GM19035 (cell line): ENCODE measurements around the gene MED6.

ENCODE experiments used
- ATAC-seq: cut with Tn5 transposase; IDR thresholded peaks from one replicate; pipeline ENCODE4 v1.9.1; 2021; ENCODE audit not compliant: unreplicated experiment

Gene MED6

GRCh38 chr14:70600382-70601157 lies at the start of gene MED6:
Gene MED6 (minus strand): TSS chr14:70600655. CDS start chr14:70600637, 18 bp downstream.
- peak; percentile 96 for ATAC-seq

DNA sequence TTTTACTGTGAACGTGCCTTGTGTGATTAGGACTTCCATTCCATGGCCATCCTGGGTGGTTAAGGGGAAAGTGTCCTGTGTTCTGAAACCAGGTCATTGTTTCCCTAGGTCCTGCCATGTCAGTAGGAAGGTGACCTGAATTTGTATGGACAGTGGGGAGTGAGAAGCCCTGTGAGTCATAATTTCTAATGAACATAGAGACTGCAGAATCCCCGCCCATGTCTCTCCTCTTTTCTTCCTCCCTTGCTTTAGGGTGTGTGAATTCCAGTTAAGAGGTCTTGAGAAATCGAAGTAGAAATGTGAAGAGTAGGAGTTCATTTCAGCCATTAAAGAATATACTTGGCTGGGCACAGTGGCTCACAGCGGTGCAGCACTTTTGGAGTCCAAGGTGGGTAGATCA lies 49.3 kb upstream of the MED6 start:
- ATAC-seq, result no peak

DNA sequence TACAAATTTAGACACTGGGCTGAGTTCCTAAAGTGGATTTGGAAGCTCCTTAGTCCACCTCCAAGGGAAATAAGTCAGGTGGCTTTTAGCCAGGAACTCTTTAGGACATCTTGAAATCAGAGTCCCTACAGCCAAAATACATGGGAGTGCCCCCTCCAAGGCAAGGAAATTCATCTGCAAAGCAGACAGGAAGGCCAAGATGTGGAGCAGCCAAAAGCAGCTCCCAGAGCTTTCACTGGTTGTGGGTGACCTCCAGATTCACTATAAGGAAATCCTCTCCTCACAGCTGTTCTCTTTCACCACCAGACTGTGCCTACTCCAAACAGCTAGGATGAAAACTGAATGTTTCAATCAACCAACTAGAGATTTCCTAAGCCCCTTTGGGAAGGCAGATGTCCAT lies 47.9 kb upstream of the MED6 start:
- no peak for ATAC-seq

- ATAC-seq, result no peak
These were observed 46.2 kb upstream of the MED6 start for GRCh38 chr14:70646705-70647104.

DNA sequence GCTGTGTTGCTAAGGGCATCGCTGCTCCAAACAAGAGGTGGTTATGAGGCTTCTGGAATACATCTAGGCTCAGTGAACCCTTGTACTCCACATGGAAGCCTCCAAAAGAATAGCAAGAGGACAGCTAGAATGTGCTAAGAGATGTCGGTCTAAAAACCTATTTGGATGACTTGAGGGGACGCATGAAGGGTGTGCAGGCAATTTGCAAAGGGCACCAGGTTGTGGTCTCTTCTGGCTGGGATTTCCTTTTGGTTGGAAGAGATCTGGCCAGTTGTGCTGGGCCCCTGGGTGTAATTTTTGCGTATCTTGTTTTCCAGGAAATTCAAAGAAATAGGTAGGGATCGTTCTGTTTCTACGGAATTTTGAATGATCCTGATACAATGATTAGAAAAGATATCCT lies 45.4 kb upstream of the MED6 start:
- no peak for ATAC-seq

DNA sequence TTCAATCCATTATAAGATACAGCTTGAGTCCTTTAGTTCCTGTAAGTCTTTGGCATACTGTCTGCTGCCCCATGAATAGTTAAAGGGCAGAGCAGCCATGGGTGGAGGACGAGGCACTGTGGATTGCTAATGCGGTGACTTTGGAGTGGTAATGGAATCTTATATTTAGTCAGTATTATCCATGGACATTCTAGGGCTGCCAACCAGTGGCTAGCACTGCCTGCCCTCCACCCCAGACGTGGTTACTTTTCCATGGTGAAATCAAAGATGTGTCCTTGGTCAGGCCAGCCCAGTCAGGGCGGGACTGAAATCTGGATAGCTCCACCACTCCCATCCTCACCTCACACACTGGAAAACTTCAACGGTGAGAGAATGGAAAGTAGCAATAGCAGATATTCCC lies 43.5 kb upstream of the MED6 start:
- no peak for ATAC-seq

DNA sequence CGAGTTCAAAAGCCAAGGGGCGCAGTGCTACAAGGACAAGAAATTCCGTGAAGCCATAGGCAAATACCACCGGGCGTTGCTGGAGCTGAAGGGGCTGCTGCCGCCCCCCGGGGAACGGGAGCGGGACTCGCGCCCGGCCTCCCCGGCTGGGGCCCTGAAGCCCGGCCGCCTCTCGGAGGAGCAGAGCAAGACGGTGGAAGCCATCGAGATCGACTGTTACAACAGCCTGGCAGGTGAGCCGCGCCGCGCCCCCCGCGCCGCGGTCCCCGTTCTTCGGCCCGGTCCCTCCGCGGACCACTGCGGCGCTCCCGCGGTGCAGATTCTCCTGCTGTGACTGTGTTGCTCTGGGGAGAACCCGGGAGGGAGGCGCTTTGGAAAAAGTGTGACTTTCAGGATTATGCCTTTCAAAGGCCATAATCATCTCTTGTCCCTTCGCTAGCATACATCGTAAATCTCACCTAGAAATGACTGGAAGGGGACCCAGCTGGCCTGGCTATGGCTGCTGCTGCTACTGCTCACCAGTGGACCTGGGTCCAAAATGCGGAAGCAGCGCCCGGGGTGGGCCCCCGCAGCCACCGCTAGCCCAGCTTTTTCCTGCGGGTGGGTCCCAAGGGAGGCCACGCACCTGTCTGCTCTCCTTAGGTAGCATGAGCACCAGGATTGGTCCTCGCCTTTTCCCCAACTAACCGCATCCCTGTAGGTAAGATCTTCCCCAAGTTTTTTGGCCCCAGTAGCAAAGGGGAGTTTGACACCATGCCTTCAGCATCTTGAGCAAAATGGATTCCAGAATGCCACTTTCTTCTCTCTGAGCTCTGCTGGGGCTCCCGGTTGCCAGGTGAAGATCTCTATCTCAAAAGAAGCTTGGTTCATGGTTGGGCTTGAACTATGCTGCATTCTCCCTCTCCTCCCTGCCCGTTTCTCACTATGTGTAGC lies 42.1 kb upstream of the MED6 start:
- no peak for ATAC-seq

DNA sequence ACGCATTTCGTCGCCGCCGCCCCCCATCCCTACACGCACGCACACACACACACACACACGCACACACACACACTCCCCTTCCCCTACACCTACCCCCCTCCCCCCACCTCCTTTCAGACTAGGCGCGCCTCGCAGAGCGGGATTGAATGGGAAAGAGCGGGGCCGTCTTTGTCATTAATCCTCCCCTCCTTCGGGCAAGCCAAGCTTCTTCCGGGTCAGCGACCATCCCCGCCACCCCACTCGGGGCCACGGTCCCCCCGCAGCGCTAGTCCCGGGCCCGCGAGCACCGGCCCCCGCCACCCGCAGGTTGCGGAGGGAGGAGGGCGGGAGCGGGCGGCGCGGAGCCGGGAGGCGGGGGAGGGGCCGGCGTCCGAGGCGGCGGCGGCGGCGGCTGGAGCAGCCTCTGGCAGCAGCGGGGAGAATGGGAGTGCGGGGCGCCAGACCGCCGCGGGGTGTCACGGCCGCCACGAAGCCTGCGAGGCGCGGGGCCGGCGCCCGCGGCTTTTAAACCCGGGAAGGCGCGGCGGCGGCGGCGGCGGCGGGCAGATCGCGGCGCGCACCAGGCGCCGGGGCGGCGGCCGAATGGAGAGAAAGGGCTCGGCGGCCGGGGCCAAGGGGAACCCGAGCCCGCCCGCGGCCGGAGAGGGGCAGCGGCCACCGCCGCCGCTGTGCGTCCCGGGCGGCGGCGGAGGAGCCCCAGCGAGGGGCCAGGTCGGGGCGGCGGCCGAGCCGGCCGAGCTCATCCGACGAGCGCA lies 41.3 kb upstream of the MED6 start, which contains the start of gene TTC9:
TTC9 (plus strand) TSS at position 369 of the 755 bp plus-strand sequence; CDS start at position 583, 214 bp downstream.
- ATAC-seq, result no peak

DNA sequence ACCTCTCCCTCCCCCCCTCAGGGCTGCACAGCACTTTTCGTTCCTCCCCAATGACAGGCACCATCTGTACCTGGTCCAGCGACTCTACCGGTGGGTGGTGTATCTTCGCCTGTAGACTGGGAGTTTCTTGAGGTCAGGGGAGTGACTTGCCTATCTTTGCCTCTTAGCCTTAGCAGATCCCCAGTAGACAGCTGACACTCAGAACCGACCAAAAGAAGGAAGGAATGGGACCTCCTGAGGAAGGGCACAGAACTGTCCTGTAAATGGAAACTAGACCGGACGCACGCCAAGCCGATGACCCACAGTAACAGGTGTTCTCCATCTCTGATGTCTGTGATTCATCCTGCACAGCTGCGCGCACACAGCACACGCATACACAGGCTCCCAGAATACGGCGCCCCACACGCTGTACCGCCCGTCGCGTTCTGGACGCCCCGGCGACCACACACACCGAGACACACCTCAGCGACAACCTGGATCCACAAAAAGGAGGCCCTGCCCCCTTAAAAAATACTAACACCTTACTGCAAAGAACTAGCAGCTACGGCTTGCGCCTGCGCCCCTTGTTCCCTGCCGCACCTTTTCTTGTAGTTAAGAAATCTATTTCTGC lies 40.6 kb upstream of the MED6 start:
- ATAC-seq, result peak; percentile 57

DNA sequence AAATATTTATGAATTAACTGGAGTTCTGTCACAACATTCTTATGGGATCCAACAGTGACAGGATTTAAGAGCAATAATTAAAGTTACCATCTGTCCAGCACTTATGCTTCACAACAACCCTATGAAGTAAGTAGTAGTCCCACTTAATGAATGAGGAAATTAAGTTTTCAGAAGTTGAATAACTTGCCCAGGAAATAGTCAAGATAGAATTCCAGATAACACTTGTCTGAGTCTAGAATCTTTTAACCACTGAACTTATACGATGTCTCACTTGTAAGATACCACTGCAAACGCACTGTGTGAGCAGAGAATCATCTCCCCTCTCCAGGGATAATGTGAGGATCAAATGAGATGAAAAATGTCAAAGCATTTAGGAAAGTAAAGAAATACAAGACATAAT lies 38.0 kb upstream of the MED6 start:
- no peak for ATAC-seq

DNA sequence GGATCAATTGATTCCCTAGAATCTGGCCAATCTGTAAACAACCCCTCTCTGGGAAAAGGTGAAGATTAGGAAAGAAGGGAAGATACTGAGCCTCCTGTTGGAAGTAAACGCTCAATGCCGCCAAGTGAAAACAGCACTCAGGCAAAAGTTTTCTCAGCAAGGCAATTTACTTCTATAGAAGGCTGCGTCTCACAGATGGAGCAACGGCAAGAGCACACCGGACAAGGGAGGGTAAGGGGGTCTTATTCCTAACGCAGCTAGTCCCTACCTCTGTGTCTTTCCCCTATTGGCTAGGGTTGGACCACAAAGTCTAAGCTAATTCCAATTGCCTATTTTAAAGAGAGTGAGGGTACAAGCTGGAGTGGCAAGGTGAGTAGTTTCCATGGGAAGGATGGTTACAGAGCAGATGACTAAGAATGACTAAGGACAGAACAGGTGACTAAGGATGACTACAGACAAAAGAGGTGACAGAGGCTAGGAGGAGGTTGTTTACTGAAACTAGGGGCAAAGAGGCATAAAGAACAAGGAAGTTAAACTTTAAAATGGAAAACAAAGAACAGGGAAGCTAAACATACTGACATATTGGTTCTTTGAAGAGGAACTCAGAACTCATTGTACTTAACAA lies 35.6 kb upstream of the MED6 start:
- ATAC-seq, result no peak

DNA sequence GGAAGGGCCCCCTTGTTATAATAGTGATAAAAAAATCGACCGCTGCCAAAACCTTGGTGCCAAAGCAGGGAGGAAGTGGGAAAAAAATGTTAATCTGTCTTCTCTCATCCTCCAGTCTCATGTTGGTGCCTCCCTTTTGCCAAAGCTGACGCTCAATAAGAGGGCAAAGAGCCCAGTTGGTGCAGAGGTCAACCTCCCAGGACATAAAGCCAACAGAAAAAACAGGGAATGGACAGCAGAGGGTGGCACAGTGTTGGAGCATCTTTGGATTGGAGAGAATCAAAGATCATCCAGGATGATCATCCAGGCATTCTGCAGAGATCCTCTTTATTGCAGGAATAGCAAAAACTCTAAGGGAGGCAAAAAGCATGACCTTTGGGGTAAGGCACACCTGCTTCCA lies 31.5 kb upstream of the MED6 start:
- ATAC-seq, result no peak

GRCh38 chr14:70624972-70625371 lies 24.5 kb upstream of the MED6 start:
- no peak for ATAC-seq

DNA sequence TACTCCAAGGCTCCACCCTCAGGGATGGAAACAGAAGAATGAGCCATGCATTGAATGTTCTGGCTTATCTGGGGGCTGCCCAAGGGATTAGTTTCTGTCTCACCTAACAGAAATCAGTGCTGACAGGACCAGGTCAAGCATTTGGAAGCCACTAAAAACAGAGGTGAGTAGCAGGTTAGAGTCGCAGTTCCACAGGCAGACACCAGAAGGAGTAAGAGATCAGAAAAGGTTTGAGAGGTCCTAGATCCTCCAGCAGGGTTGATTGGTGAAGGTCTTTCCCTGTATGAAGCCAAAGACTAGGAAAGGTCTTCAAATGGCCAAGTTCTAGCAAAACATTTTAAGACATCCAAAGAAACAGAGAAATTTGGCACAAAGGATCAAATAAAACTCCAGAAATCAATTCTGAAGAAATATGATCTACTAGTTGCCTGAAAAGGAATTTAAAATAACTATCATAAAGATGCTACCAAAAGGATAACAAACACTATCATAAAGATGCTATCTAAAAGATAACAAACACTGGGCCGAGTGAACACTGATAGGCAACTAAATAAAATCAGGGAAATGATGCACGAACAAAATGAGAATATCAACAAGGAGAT lies 21.8 kb upstream of the MED6 start:
- ATAC-seq, result no peak

GRCh38 chr14:70619708-70620107 lies 19.3 kb upstream of the MED6 start:
- no peak for ATAC-seq

DNA sequence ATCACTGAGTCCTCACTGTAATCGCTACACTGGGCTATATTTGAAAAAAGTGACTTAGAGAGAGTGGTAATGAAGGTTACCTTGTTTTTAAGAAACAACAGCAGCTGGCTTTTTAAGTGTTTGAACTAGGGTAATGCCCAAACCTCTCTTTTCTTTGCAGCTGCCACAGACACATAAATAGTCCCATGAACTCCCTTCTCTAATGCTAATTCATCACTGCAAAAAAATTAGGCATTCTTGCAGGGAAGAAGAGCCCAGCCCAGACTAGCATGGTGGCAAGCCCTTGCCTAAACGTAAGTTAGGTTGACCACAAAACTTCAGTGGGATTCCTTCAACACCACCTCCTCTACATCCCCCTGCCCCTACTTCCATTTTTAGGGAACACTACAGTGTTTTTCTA lies 17.9 kb upstream of the MED6 start:
- no peak for ATAC-seq

DNA sequence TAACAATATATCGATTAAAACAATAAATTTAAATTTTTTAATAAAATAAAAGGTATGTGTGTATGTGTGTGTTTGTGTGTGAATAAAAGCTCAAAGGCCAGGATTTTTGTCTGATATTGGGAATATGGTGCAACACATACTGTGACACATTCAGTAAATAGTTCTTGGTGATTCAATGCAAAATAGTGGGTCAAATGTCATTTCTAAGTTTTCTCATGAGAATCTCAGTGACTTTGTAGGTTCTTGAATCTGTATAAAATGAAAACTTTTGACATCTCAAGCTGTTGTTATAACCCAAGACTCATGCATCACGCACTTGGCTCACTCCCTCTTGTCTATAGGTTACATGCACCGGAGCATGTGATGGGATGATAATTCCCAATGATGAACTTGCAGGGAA lies 16.2 kb upstream of the MED6 start:
- ATAC-seq, result no peak

GRCh38 chr14:70611216-70611615 lies 10.8 kb upstream of the MED6 start:
- ATAC-seq, result no peak

DNA sequence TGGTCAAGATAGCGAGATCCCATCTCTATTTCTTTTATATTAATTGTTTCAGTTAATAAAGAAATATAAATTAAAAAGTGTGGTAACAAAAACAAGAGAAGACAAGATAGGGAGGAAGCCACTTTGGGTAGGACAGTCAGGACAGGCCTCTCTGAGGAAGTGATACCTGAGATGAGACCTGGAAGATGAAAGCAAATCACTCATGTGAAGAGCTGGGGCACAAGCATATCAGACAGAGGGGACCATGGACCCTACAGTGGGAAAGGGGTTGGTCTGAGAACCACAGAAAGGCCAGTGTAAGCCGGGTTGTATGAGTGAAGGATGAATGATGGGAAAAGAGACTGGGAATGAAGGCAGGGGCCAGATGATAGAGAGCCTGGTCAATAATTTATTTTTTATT lies 1.8 kb upstream of the MED6 start:
- ATAC-seq, result no peak

DNA sequence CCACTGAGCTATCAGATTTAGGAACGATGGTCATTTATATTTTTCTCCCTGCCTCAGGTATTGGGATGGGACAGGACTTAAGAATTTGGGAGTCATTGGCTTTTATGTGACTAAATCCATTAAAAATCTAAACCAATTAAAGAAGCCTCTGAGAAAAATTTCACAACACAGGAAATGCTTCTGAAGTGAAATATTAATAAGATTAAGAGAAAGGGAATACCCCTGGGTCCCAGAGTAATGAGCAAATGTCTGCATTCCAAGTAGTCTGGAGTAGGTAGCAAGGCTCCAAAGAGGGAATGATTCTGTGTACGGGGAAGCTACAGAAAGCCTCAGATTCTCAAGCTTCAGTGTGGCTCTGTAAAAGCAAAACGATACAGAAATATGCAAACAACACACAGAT lies 707 bp upstream of the MED6 start:
- no peak for ATAC-seq
